GM12801 (cell line): ENCODE measurements around the gene DEGS2.

Source experiments
- CTCF ChIP-seq: IDR thresholded peaks from one replicate; pipeline ENCODE4 v1.5.1; 2011; ENCODE audit warnings: control low read depth; ENCODE audit not compliant: insufficient read length; ENCODE audit errors: extremely low read depth

Gene DEGS2

DNA sequence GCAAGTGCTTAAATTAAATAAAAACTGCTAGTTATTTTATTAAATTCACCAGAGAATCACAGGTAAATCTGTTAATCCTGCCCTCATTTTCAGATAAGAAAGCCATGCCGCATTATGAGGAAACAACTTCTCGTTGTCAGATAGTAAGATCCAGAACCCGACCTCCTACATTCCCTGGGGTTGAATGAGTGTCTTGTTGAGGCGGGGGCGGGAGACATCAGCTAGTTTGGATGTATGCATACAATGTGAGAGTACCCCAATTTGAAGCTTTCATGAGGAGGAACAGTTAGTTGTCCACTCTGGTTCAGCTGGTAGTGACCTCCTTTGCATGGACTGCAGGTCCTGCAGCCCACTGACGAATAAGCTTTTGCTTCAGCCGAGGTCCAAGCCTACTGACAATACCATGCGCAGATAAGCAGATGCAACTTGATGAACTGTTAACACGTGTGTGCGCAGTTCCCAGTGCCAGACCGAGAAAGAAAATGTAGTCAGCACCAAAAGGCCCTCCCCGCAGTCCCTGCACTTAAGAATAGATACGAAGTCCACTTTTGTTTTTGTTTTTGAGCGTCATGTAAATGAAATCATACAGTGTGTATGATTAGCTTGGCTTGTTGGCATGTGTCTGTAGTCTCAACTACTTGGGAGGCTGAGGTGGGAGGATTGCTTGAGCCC lies 59.3 kb downstream of the DEGS2 start:
- TF ChIP-seq CTCF, result no peak

DNA sequence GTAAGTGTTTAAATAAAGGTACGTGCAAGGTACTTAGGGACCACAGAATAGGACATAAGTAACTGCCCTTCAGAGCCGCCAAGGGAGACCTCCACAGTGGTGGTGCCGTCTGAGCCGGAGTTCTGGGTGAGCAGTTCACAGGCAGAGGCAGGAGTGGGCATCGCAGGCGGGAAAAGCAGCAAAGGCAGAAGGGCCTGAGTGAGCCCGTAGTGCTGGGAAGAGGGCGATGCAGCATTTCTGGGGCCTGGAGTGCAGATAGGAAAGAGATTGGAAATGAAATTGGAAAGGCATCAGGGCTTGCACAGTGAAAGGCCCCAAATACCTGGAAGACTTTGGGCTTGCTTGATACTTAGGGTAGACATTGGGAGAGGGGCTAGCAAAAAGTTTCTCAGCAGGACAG lies 61.3 kb downstream of the DEGS2 start:
- no peak for TF ChIP-seq CTCF

GRCh38 chr14:100096656-100097055 lies 62.8 kb downstream of the DEGS2 start:
- TF ChIP-seq CTCF, result no peak
